Keratinocyte (primary cell): ENCODE results near the gene CD27.

Experiments
- CTCF ChIP-seq, 3 experiments: IDR thresholded peaks in 1 of 3; conservative IDR thresholded peaks in 1 of 3; optimal IDR thresholded peaks in 1 of 3; 2 replicates in 2 of 3; 3 replicates in 1 of 3; pipeline versions ENCODE3 to v1.5.1; 2011; ENCODE audit warnings: low read length in 3 of 3, mild to moderate bottlenecking in 3 of 3, moderate library complexity in 2 of 3, control low read depth in 1 of 3, inconsistent platforms in 1 of 3; ENCODE audit not compliant: insufficient read depth in 2 of 3; ENCODE audit errors: extremely low read depth in 1 of 3
- EZH2 ChIP-seq: IDR thresholded peaks from one replicate; pipeline ENCODE4 v1.6.1; 2012; ENCODE audit warnings: inconsistent platforms, mild to moderate bottlenecking, low read length, moderate library complexity

GRCh38 chr12:6451348-6452244 lies 6.8 kb downstream of the CD27 start, which contains the start of gene TAPBPL:
- TF ChIP-seq CTCF (optimal IDR thresholded peaks at IDR 0.05 in 1 of 3, IDR thresholded peaks at IDR 0.05 in 1 of 3, conservative IDR thresholded peaks at IDR 0.05 in 1 of 3; ENCODE audit: extremely low read depth in 1 of 3, insufficient read depth in 2 of 3, low read length in 3 of 3) (no peak), EZH2 (no peak)
